Fibroblast of skin of abdomen (primary cell): ENCODE data around the gene MRPS27.

ENCODE experiments used
- DNase-seq: peaks from one replicate; pipeline ENCODE4 v3.0.0-alpha.2; 2013

Gene MRPS27

DNA sequence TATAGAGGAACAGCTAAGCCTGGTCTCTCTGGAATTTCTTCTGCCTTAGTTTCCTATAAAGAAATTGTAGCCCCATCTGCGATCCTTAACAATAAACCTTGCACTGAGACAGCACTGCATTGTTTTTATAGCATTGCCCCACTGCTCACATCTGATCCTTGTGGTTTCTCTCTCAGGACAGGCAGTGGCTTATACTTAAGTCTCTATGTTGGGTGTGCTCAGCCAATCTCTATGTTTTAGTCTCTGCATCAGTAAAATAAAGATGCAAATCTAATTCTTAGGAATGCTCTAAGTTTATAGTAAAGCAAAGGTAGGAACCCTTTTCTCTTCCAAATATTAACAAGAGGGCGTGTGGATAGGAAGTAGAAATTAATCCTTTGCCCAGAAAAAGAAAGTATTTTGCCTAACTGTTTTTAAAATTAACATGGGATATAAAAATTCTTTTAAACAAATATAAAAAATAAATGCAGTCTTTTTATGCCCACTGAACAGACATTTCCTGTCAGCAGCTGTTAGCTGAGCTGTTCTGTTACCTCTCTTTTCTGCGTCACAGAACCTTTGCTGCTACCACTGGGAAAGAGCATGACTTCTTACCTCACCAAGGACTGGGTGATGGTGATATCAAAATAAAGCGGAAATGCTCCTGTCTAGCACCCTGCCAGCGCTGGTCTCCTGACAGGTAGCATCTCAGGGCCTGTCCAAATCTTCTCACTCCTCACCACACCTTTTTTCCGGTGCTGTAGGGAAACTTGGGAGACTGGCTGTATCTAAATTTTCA lies 29.5 kb downstream of the MRPS27 start:
- no peak for DNase-seq

DNA sequence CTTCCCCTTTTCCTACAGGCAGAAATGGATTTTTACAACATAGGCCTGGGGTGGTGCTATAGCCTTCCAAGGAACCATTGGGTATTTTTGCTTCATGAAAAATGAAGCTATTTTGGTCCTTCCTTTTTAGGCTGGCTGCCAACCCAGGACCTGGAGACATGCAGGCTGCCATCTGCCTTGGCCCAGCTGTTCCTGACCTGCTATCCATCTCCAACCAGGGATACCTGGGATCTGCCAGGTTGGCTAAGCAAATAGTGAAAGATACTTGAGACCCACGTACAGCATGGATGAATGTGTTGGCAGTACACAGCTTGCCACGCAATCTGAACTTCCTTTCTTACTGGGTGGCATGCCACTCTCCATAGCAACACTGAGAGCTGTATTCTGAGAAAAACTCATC lies 31.1 kb downstream of the MRPS27 start:
- DNase-seq, result no peak

DNA sequence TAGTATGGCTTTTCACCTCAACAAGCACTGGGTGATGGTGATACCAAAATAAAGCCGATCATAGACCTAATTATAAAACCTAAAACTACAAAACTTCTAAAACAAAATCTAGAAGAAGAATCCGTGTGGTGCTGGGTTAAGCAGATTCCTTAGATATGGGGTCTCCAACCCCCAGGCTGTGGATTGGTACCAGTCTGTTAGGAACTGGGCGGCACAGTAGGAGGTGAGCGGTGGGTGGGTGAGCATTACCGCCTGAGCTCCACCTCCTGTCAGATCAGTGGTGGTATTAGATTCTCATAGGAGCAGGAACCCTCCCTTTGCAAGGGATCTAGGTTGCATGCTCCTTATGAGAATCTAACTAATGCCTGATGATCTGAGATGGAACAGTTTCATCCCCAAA lies 33.2 kb downstream of the MRPS27 start:
- DNase-seq, result no peak

DNA sequence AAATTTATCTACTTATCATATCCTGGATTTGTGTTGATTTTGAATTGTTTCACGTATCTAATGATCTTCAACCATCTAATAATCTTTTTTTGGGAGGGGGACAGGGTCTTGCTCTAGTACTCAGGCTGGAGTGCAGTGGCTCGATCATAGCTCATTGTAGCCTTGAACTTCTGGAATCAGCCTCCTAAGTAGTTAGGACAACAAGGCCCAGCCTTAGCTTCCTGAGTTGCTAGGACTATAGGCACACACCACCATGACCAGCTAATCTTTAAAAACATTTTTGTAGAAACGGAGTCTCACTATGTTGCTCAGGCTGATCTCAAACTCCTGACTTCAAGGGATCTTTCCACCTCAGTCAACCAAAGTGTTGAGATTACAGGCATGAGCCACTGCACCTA lies 34.6 kb downstream of the MRPS27 start:
- DNase-seq, result no peak

DNA sequence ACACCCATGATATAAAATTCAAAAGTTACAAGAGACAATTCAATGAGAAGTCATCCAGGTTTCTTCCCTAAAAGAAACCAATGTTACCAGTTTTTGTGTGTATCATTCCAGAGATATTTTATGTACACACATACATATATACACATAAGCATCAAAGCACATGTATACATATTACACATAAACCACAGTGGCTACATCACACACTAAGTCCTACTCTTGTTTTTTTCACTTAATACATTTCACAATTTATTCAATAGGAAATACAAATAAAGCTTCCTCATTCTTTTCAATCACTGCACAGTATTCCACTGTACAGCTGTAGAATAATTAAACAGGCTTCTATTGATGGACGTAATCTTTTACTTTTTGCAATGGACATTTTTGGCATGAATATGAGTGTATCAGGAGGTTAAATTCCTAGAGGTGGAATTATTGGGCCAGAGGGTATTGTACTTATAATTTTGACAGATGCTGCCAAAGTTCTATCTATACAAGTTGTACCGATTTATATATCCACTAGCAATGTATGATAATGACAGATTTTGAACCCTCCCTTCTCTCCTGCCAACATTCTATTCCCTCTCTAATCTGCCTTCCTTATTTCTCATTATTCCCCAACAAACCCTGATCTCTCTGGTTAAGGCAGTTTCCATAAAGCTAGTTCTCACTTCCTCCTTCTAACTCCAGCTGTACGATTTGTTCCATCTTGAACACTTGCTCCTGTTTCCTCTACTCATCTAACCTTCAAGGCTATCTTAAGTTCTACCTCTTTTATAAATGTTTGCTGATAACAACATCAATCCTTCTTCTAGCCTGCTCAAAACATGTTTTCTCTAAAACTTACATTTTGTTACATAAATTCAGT lies 35.2 kb downstream of the MRPS27 start:
- no peak for DNase-seq

DNA sequence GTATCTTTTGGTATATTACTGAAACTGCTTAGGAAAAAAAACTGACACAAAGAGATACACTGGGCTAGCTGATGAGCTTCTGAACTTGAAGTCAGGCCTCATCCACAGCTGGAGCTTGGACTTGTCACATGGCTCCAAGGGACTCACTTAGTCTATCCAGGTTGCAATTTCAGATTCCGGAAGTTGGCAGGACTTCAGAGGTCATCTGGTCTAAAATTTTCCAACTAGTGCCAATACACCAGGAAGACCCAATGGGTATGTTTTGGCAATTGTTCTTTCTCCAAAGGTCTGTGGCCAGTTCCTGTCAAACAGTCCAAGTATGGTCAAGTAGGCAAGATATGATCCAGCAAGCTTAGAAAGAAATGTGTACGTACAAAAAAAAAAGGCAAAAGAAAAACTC lies 36.7 kb downstream of the MRPS27 start:
- DNase-seq, result no peak

DNA sequence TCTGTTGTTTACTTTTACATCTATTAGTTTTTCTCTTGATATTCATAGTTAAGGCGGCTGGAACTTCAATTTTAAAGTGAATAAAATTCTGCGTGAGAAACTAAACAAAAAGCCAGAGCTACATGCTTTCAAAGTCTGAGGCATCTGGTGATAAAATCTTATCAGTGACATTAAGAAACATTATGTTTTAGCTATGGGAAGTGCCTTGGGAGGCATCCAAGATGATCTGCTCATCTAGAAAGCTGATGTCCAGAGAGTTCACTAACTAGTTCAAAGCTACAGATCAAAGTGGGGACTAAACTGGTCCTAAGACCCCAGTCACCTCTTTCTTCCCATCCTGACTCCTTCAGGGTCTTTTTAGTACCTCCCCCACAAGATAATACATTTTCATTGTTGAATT lies 37.2 kb downstream of the MRPS27 start:
- DNase-seq, result peak; percentile 54

DNA sequence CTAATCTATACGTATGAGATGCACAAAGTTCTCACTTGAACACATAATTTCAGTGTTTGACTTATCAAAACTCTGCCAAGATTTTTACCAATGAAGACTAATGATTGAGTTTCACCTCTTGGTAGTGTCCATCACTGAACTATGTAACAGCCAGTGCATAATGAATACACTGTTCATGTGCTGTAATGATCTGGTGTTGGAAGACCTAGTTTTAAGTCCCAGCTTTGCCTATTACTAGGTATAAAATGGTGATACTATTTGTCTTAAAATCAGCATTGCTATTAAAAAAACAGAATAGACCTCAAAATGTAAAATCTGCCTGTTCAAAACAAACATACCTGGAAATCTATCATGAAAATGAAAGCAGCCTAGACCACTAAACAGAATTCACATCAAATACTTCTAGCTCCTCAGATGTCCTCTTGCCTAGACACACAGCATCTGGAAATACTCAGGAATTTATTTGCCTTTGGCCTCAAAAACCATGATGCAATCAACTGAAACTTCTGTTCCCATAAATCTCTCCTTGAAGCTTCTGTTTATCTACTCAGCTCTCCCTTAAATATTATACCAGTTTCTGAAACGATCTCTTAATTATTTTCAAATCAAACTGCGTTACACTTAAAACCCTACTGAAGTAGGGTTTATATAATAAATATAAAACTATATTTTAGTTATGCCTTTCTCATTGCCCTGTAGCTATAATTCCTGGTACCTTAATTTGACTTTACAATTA lies 38.1 kb downstream of the MRPS27 start:
- DNase-seq, result peak; percentile 95

DNA sequence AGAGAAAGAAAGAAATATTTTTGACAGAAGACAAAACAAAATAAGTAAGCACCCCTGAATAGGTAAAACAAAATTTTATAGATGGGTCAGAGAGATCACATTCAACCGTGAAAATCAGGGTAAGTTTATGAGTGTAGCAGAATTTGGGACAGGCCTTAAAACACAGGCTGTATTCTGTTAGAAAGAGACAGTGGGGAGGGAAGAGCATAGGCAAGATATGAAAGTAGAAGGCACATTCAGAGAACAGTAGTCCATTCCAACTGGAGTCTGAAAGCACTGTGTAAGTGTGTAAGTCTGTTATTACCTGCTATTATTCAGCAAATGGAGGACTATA lies 38.6 kb downstream of the MRPS27 start:
- no peak for DNase-seq

DNA sequence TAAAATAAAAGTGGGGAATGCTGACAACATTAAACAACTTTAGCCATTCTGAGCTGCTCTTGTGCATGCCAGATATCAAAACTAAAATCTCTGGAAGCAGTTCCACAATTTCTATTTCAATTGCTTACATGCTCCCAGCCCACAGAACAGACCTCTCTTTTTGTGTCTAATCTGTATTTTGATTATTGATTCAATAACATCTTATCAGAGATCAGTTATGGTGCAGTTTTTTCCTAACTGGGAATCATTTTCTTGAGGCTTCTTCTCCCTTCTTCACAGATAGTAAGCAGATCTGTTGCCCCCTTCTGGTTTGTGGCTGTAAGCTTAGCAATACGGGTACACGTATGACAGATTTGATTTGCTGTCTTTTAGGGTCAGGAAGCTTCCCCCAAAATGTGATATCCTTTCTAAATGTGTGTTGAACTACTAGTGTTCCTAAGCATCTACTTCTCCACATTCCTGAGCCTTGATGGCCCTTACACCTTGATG lies 39.4 kb downstream of the MRPS27 start:
- peak; percentile 69 for DNase-seq

DNA sequence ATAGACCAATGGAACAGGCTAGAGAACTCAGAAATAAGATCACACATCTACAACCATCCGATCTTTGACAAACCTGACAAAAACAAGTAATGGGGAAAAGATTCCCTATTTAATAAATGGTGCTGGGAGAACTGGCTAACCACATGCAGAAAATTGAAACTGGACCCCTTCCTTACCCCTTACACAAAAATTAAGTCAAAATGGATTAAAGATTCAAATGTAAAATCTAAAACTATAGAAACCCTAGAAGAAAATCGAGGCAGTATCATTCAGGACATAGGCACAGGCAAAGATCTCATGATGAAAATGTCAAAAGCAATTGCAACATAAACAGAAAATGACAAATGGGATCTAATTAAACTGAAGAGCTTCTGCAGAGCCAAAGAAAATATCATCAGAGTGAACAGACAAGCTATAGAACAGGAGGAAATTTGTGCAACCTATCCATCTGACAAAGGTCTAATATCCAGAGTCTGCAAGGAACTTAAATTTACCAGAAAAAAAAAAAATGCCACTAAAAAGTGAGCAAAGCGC lies 43.8 kb downstream of the MRPS27 start:
- DNase-seq, result no peak

DNA sequence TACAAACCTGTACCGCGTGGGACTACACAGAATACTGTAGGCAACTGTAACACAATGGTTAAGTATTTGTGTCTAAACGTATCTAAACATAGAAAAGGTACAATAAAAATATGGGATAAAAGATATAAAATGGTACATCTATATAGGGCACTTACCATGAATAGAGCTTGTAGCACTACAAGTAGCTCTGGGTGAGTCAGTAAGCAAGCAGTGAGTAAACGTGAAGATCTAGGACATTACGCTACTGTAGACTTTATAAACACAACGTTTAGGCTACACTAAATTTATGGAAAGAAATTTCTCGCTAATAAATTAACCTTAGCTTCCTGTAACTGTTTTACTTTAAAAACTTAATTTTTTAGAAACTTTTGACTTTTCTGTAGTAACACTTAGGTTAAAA lies 46.5 kb downstream of the MRPS27 start:
- no peak for DNase-seq

DNA sequence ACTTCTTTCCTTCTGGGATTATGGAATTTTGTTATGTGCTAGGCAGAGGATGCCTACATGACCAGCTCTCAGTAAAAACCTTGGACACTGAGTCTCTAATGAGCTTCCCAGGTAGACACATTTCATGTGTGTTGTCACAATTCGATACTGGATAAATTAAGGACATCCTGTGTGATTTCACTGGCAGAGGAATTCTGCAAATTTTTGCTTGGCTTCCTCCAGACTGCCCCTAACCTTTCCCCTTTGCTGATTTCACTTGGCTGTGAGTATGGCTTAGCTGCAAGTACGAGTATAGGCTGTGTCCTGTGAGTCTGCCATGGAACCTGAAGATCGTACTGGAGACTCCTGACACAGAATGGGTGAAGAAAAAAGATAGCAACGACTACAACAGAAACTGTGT lies 47.6 kb downstream of the MRPS27 start:
- DNase-seq, result no peak

DNA sequence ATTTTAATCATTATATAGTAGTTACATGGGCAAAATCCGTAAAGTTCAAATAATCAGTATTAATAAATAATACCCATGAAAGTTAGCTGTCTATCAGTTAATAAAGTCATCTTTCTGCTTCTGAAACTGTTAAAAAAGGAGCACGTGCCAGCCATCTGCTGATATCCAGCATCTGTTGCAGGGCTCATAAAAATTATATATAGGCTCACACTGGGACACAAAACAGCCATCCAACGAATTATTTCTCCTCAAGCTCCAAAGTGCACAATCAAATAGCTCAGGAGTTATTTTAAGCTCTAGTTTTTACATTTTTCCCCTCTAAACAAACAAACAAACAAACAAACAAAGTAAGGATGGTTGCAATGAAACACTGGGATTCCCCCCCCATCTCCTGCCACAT lies 48.3 kb downstream of the MRPS27 start:
- DNase-seq, result no peak

DNA sequence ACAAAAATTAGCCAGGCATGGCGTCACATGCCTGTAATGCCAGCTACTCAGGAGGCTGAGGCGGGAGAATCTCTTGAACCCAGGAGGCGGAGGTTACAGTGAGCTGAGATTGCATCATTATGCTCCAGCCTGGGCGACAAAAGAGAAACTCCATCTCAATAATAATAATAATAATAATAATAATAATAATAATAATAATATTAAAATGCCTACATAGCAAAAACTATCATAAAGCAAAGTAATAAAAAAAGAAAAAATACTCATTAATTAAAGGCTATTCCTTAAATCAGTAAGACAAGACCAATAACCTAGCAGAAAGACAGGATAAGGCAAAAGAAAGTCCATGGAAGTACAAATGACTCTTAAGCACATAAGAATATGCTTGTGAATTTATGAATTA lies 50.0 kb downstream of the MRPS27 start:
- DNase-seq, result no peak

DNA sequence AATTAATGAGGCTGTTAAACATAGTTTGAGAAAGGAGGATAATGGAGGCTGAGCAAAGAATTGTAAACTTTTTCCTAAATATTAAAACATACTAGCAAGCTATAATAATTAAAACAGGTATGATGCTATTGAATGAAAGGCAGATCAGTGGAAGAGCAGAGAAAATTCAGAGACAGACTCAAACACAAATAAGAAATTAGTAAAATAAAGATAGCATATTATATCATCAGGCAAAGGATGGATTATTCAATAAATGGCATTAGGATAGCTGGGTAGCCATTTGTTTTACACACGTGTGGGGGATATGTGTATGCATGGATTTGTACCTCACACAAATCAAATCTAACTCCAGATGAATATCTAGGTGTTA lies 50.6 kb downstream of the MRPS27 start:
- no peak for DNase-seq

DNA sequence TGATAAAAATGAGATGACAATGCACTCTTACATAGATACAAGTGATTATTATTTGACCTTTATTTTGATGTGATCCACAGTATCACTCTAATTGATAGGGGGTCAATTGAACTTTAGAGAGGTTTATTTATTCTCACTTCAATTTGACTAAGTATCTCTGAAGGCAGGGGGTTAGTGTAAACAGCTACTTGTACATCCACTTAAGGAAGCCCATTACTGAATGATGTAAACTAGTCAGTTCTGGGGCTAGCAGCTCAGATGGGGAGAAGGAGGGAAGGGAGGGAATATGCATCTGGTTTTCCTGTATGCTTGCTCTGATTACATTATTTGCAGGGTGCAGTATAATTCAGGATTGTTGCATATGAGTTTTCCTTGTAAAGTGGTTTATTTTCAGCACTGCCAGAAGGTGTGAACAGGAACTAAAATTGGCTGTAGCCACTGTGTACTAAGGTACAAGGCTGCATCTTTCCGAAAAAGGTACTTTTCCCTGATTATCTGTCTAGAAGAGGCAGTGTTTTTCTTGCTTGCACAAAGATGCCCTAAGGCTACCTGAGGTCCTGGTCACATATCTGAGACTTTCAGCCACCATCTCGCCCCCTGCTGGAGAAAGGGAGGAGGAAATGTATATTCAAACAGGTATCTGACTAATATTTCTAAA lies 51.2 kb downstream of the MRPS27 start:
- DNase-seq, result no peak

DNA sequence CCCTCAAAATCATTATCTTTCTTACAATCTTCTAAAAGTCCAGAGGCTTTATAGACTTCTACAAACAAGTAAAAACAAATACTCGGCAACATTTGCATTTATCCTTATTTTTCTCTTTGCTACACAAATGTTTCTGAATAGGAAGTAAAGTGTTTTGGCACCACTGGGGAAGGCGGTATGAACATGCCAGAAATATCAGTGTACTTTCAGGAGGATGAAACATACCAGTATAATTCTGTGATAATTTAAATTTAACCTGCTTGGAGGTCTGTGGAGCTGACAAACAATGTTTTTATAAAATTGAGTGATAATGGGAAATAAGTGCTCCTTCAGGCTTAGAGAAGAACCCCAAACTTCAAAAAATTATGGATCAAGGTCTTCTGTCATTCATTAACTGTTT lies 51.8 kb downstream of the MRPS27 start:
- DNase-seq, result no peak

DNA sequence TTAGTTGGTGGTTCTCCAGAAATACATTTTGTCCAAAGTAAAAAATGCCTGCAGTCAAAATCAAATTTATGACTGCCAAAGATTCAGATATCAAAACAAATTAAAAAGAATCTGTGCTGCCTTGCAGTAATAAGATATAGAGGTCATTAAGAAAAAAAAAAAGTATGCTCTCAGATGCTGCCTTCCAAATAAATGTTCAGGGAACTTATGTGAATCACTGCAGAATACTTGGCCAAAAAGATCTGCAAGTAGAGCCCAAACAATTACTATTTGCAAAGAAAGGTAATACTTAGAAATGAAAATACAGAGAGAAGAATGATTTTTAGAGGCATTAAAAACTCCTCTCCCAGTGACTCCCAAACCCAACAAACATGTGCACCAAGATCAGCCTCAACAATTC lies 52.4 kb downstream of the MRPS27 start:
- no peak for DNase-seq

DNA sequence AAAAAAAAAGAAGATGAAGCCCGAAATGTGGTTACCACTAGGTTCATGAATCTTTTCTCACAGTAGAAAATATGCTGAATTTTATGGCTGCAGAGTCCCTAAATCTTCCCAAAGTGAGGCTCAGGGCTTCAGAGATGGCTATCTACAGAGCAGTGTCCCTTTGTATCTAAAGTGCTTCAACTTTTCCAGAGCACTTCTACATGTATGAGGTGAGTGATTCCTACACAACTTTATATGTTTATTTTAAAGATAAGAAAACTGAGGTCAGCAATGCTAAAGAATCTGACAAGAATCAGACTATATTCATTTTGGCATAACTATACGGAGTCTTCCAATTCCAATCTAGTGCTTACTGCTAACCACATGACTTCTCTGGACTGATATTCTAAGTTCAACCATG lies 53.2 kb downstream of the MRPS27 start:
- no peak for DNase-seq

DNA sequence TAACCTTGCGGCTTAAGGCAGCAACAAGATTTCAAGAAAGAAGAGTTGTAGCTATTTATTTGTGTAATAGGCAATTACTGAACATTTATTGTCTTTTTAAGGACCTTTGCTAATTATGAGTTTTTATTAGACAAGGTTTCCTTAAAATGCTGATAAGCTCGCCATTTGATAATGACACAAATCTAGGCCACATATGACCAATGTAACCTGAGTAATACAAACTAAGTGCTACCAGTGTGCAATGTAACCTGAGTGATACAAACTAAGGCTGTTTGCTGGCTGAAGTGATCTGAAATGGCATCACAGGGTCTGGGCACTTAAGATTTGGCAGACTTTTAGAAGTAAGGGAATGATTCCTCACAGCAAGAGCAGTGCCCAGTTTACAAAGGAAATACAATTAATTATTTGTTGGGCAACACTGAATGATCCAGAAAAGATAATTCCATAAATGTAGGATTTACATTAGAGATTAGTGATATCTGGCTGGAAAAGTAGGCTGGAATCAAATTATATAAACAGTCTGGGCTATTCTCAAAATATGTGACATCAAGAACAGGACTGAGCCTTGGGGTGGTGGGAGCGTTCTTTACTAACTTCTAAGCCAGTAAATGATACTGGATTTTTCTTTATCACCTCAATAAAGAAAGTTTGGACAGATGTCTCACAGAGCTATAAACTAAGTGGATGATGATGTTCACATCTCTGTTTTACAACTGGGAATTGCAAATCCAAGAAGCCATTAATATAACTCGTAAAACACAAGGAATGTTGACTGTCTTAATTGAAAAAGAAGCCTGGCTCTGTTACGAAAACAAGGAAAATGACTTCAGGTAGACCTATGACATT lies 54.8 kb downstream of the MRPS27 start:
- DNase-seq, result no peak

DNA sequence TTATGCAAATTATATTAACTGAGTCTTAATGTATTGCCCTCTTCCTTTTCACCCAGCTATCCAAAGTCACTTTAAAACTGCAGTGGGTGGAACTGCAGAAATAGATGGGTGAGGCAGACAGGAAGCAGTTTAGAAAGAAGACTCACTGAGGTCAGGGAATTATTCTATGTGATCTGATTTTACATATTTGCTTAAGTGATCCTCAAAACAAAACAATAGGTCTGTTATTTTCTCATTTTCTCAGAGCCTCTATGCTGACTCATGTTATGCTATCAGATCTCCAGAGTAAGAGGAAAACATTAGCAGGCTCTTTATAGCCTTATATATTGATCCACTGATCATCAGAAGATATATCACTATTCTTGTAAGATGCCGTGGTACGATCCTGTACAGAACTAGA lies 63.5 kb downstream of the MRPS27 start:
- no peak for DNase-seq
